Upper lobe of left lung (tissue), 6 donors: ENCODE results near the gene THYN1. TPM values are rescaled to one million over a fixed set of nuclear protein-coding genes. Genes with fewer than 3 reads are reported as not detected.

Experiments used
- ATAC-seq, 2 donors: fragments of 200-7000 bp; cut with Tn5 transposase; one replicate each; pipeline ENCODE4 v1.9.1; 2022; ENCODE audit warnings: mild to moderate bottlenecking in 2 of 2, moderate library complexity in 2 of 2; ENCODE audit not compliant: low FRiP score in 2 of 2
- DNase-seq, 2 donors: peaks; one replicate each; pipeline ENCODE4 v3.0.0-alpha.2; 2019 to 2020
- H3K27ac ChIP-seq, 4 donors: fragments of 200-600 bp; sonication (generic); one replicate each; pipeline ENCODE4 v1.5.1; 2016 to 2019
- H3K27me3 ChIP-seq, 4 donors: fragments of 200-600 bp; sonication (generic); one replicate each; pipeline ENCODE4 v1.5.1; 2017 to 2019
- H3K36me3 ChIP-seq, 4 donors: fragments of 200-600 bp; sonication (generic); one replicate each; pipeline ENCODE4 v1.5.1; 2016 to 2019
- H3K4me1 ChIP-seq, 4 donors: fragments of 200-600 bp; sonication (generic); one replicate each; pipeline ENCODE4 v1.5.1; 2018 to 2019
- H3K4me3 ChIP-seq, 4 donors: fragments of 200-600 bp; sonication (generic); one replicate each; pipeline ENCODE4 v1.5.1; 2017 to 2019; ENCODE audit warnings: mild to moderate bottlenecking in 2 of 4, moderate library complexity in 1 of 4
- H3K9me3 ChIP-seq, 4 donors: fragments of 200-600 bp; sonication (generic); one replicate each; pipeline ENCODE4 v1.5.1; 2018 to 2019
- EP300 ChIP-seq, 4 donors: sonication (generic); formaldehyde crosslinking; IDR thresholded peaks; one replicate each; pipeline ENCODE4 v1.5.1; 2017; ENCODE audit warnings: antibody characterized with exemption in 4 of 4, control low read depth in 2 of 4
- POLR2A ChIP-seq, 4 donors: fragments of 450-650 bp; IDR thresholded peaks; one replicate each; pipeline ENCODE4 v1.5.1; 2016 to 2017; ENCODE audit warnings: antibody characterized with exemption in 4 of 4, mild to moderate bottlenecking in 2 of 4
- POLR2AphosphoS5 ChIP-seq, 2 donors: sonication (generic); formaldehyde crosslinking; IDR thresholded peaks; one replicate each; pipeline ENCODE4 v1.5.1; 2017; ENCODE audit warnings: antibody characterized with exemption in 2 of 2
- WGBS, 2 donors: methylation state at CpG; one replicate each; pipeline ENCODE4 v1.1.5; 2017 to 2018; 5-methylcytosine and 5-hydroxymethylcytosine counted together
- total RNA-seq, 6 donors: library from RNA; depleted of rRNA in 4 of 6; stranded (reverse); fragments of >200 nt in 4 of 6; gene quantifications; one replicate each; pipeline versions ENCODE4 v1.1.0 to v1.2.1, GENCODE V29; 2016 to 2021
- TF ChIP-seq, protein P1 (sequence below), 6 experiments: fragments of 450-650 bp in 4 of 6; fragments of 200-600 bp in 2 of 6; sonication (generic) in 2 of 6; IDR thresholded peaks; one replicate each; pipeline ENCODE4 v1.5.1; 2016 to 2019; ENCODE audit warnings: antibody characterized with exemption in 6 of 6
- donor health status: DM: no; HTN: no; CAD: no; lungs with moderate emphysema.
- donor health status: DM: no; HTN: yes; CAD: no; lungs with severe emphysema.

THYN1 gene
- total RNA-seq, 6 donors from 2014 or later, result 23.2 to 39.8 (median 34.2) TPM

DNA sequence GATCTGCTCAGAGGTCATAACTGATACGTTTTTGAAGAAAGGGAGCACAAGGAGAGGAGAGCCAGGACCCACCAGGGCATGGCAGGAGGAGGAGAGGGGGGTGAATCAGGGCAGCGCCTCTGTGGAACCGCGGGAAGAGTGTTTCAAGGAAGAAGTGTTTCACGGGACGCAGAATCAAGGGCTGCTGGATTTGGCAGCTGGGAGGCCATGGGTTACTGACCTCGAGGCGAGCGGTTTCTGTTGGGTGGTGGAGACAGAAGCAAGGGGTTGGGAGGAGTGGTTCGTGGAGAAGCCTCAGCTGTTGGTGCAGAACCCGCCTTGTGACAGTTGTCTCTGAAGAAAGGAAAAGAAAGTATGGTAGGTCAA lies 15.6 kb downstream of the THYN1 start:
- Histone ChIP-seq H3K4me3 (no peak overlapping the region), H3K36me3 (peaks cover 0 to 72% (median 31%) of the 10 kb centered on the region in 4 donors), H3K9me3 (no peaks in the 10 kb centered on the region), H3K4me1 (peaks cover 0 to 3% (median under 1%) of the 10 kb centered on the region in 4 donors), H3K27ac (no peak overlapping the region), H3K27me3 (no peaks in the 10 kb centered on the region)
- no peak for ATAC-seq
- TF ChIP-seq POLR2A (IDR thresholded peaks at IDR 0.05) (no peak), POLR2AphosphoS5 (IDR thresholded peaks at IDR 0.05) (peak in 1 of 2 donors; percentile 36)
- WGBS, 2 donors, result 76 to 83% methylated on average over 11 of the region's 11 CpGs
- DNase-seq, result no peak

DNA sequence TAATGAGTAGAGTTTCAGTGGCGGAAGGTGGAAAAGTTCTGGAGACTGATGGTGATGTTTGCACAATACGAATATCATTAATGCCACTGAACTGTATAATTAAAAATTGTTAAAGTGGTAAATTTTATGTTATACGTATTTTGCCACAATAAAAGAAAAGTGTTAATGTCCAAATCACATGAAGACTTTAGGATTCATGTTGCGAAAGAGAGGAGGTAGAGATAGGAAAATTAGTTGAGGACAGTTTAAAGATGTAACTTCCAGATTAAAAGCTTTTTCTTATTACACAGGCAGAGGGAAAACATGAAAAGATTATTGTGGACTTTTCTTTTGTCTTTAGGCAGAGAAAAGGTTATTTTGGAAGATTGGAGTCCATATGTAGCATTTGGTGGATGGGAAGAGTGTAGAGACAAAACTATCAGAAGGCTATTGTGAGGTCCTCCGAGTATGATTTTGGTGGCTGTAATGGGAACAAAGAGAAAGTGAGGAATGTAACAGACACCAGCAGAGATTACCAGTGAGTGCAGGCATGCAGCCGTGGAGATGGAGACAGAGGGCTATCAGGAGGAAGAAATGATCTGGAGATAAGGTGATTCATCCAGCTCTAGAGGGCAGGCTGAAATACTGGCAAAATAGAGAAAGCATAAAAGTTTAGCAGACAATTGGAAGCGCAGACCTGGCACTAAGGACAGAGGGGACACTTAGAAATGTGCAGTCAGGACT lies 16.2 kb downstream of the THYN1 start:
- Histone ChIP-seq H3K27ac (no peak overlapping the region), H3K9me3 (no peaks in the 10 kb centered on the region), H3K4me3 (no peak overlapping the region), H3K4me1 (peaks cover 0 to 7% (median 5%) of the 10 kb centered on the region in 4 donors), H3K36me3 (peaks cover 0 to 66% (median 30%) of the 10 kb centered on the region in 4 donors), H3K27me3 (no peaks in the 10 kb centered on the region)
- TF ChIP-seq POLR2A (IDR thresholded peaks at IDR 0.05), result no peak
- TF ChIP-seq EP300 (IDR thresholded peaks at IDR 0.05), result no peak
- TF ChIP-seq, protein P1, sequence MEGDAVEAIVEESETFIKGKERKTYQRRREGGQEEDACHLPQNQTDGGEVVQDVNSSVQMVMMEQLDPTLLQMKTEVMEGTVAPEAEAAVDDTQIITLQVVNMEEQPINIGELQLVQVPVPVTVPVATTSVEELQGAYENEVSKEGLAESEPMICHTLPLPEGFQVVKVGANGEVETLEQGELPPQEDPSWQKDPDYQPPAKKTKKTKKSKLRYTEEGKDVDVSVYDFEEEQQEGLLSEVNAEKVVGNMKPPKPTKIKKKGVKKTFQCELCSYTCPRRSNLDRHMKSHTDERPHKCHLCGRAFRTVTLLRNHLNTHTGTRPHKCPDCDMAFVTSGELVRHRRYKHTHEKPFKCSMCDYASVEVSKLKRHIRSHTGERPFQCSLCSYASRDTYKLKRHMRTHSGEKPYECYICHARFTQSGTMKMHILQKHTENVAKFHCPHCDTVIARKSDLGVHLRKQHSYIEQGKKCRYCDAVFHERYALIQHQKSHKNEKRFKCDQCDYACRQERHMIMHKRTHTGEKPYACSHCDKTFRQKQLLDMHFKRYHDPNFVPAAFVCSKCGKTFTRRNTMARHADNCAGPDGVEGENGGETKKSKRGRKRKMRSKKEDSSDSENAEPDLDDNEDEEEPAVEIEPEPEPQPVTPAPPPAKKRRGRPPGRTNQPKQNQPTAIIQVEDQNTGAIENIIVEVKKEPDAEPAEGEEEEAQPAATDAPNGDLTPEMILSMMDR (IDR thresholded peaks at IDR 0.05), result no peak
- no peak for TF ChIP-seq POLR2AphosphoS5 (IDR thresholded peaks at IDR 0.05)
- 86% methylated on average over 7 of the region's 7 CpGs for WGBS, 2 donors
- no peak for DNase-seq
- ATAC-seq, result no peak

DNA sequence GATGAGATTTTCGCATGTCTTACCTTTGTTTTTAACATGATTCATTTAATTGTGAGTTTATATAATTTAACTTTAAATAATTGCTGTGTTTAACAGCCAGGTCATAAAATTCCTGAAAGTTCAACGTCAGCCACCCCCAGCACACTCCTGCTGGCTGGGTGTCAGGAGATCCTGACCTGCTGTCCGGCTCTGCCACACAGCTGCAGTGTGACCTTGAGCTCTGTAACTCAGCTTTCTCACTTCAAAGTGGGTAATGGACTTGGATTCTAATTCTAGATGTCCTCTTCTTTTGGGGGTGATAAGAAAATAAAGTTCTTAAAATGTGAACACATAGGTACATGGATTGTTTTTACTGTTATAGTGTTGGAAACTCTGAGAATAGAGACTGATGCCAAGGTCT lies 17.8 kb downstream of the THYN1 start:
- DNase-seq (no peak), ATAC-seq (no peak)
- Histone ChIP-seq H3K27me3 (no peaks in the 10 kb centered on the region), H3K4me3 (no peak overlapping the region), H3K27ac (no peak overlapping the region), H3K9me3 (no peaks in the 10 kb centered on the region), H3K36me3 (peaks cover 0 to 50% (median 22%) of the 10 kb centered on the region in 4 donors), H3K4me1 (peaks cover 0 to 20% (median 18%) of the 10 kb centered on the region in 4 donors)
- 90 to 93% methylated on average over 3 of the region's 3 CpGs for WGBS, 2 donors
- no peak for TF ChIP-seq EP300 (IDR thresholded peaks at IDR 0.05)
- TF ChIP-seq, protein P1 (IDR thresholded peaks at IDR 0.05), result no peak
- TF ChIP-seq POLR2A (IDR thresholded peaks at IDR 0.05), result no peak
- no peak for TF ChIP-seq POLR2AphosphoS5 (IDR thresholded peaks at IDR 0.05)

DNA sequence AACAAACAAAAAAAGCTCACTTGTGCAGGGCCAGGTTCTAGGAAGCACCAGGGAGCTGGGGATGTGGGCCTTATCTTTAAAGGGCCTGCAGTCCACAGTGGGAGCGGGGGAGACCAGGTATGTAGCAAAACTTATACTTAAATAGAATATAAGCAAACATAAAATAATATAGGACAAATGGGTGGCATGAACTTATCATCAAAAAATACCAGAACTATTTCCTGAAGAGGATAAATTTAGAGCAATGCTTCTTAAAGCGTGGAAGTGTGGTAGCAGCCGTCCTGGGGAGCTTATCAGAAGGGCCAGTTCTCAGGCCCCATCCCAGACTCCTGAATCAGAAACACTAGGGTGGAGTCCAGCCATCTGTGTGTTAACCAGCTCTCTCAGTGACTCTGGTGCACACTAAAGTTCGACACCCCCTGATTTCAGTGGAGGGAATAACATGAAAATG lies 19.4 kb downstream of the THYN1 start:
- Histone ChIP-seq H3K4me1 (peaks cover 6 to 35% (median 31%) of the 10 kb centered on the region in 4 donors), H3K36me3 (peaks cover 0 to 34% (median 8%) of the 10 kb centered on the region in 4 donors), H3K27me3 (no peaks in the 10 kb centered on the region), H3K27ac (no peak overlapping the region), H3K4me3 (no peak overlapping the region), H3K9me3 (no peaks in the 10 kb centered on the region)
- TF ChIP-seq POLR2AphosphoS5 (IDR thresholded peaks at IDR 0.05) (no peak), POLR2A (IDR thresholded peaks at IDR 0.05) (no peak)
- WGBS, 2 donors, result 81 to 91% methylated on average over 4 of the region's 4 CpGs
- DNase-seq (no peak), ATAC-seq (no peak)

DNA sequence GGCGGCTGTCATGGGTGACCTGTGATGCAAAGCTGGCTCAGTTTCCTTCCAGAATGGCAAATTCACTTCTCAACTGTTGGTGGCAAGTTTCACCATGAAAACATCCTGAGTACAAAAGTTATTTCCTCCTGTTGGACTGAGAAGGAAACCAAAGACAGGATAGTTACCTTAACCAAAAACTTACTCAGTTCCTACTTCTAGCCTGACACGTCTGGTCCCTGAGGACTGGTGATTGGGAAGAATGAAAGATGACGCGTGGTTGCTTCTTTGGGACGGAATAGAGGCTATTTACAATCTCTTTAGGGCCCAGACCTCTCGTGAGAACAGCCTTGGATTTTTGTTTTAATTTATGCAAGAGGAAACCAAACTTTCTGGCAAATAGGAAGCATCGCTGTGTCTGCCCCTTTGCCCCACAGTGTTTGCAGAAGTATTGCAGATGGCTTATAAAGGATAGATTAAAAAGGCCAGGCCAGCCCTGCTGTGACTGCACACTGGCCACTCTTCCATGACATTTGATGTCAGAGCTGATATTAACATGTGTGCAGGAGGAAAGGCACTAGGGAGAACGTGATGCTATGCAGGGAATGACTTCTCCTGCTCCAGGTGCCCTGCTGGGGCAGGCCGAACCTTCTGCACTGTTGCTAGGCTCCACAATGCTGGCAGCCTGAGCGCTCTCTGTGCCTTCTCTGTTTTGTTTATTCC lies 21.0 kb downstream of the THYN1 start:
- no peak for ATAC-seq
- Histone ChIP-seq H3K4me3 (no peak overlapping the region), H3K9me3 (no peaks in the 10 kb centered on the region), H3K4me1 (peaks cover 6 to 44% (median 35%) of the 10 kb centered on the region in 4 donors), H3K27me3 (no peaks in the 10 kb centered on the region), H3K27ac (peak overlapping the region in 3 of 4 donors; percentile 6 to 33 (median 8)), H3K36me3 (peaks cover 0 to 20% (median 8%) of the 10 kb centered on the region in 4 donors)
- WGBS, 2 donors, result 57 to 62% methylated on average over 9 to 10 of the region's 10 CpGs
- no peak for TF ChIP-seq POLR2AphosphoS5 (IDR thresholded peaks at IDR 0.05)
- no peak for TF ChIP-seq EP300 (IDR thresholded peaks at IDR 0.05)
- no peak for TF ChIP-seq POLR2A (IDR thresholded peaks at IDR 0.05)
- TF ChIP-seq, protein P1 (IDR thresholded peaks at IDR 0.05), result no peak
- DNase-seq, result no peak
